ENCODE data around the gene CPXM2. TPM values are rescaled to one million over a fixed set of nuclear protein-coding genes. Genes with fewer than 3 reads are reported as not detected.

CPXM2 gene
- total RNA-seq, 1 experiment from 2014 or later = not detected

DNA sequence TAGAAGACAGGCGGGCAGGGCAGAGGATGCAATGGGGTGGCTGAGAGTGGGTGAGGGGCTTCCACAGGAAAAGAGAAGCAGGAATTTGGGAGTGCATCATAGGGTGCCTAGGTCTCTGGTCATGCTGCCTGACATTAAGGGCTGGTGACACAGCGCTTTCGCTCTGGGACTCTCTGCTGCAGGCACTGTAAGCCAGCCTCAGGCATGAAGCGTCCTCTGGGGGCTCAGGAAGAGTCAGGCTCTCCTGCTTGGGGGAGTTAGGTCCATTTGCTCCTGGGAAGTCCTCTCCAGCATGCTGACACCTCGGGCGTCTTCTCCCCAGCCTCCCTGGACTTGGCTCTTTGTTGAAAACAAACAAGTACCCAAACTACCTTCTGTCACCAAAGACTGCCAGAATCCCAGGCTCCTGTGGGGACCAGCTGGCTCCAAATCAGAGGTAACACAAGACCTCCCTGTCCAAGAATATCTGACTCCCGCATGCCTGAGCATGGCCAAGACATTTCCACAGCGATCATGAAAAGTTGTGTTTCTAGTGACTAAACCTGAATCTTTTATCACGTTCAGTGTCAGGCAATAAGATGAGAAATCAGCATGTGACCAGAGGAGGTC lies 170.1 kb downstream of the CPXM2 start:
- Histone ChIP-seq H3K4me1 (ENCODE audit: control insufficient read depth, insufficient read depth, low read length) (no peaks in the 10 kb centered on the region), H3K36me3 (ENCODE audit: control insufficient read depth, insufficient read depth, low read length) (no peaks in the 10 kb centered on the region), H3K9me3 (ENCODE audit: control insufficient read depth, insufficient read depth, low read depth, low read length) (no peaks in the 10 kb centered on the region), H3K4me3 (ENCODE audit: low read depth in 2 of 2, low read length in 2 of 2) (no peak overlapping the region), H3K27ac (ENCODE audit: low read length) (no peak overlapping the region), H3K27me3 (ENCODE audit: control insufficient read depth, insufficient read depth, low read length) (peaks cover 14% of the 10 kb centered on the region)
- intact Hi-C loops (cut with micrococcal nuclease; ENCODE audit: unreplicated experiment) (no loop called here), in situ Hi-C loops (cut with HindIII; ENCODE audit: low pct_unique_long_range_greater_than_20kb, low sequenced_read_pairs) (no loop called here)
- TF ChIP-seq SIN3A (IDR thresholded peaks at IDR 0.05; ENCODE audit: borderline replicate concordance, insufficient read depth, low read depth, low read length) (no peak), REST (IDR thresholded peaks at IDR 0.05; ENCODE audit: insufficient read depth in 1 of 2, low read depth in 2 of 2, low read length in 1 of 2) (no peak), CTCF (IDR thresholded peaks at IDR 0.05) (no peak), POLR2AphosphoS5 (IDR thresholded peaks at IDR 0.05; ENCODE audit: low read depth, low read length) (no peak), TCF7L2 (IDR thresholded peaks at IDR 0.05; ENCODE audit: low read depth, low read length) (no peak)
- POLR2A ChIA-PET = no interaction called here
- ATAC-seq (no peak), DNase-seq (ENCODE audit: low read depth, low spot score) (no peak)
- CTCF ChIA-PET = no interaction called here
- BruUV-seq (replicated peaks) = no TSS peak

DNA sequence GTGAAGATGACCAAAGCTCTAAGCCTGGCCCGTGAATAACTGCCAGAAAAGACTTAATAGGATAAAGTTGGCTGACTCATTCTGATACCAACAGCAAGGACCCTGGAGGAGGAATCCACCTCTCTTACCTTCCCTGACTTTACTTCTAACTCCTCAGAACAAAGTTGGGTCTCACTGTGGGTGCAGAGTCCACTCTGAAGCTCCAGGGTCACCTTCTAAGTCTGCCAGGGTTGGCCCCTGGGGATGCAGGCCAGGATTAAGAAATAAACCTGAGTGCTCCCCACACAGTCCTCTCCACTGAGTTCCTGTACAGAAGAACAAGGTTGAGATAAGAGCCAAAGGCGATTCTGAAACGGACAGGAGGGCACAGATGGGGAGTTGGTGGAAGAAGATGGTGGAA lies 171.1 kb downstream of the CPXM2 start:
- no peaks in the 10 kb centered on the region for H3K36me3 ChIP-seq (ENCODE audit: control insufficient read depth, insufficient read depth, low read length)
- DNase-seq (ENCODE audit: low read depth, low spot score) = no peak
- BruUV-seq (replicated peaks) = no TSS peak
- no peak for ATAC-seq
- H3K4me3 ChIP-seq (ENCODE audit: low read depth in 2 of 2, low read length in 2 of 2) = no peak overlapping the region
- in situ Hi-C loops (cut with HindIII; ENCODE audit: low pct_unique_long_range_greater_than_20kb, low sequenced_read_pairs) = no loop called here
- intact Hi-C loops (cut with micrococcal nuclease; ENCODE audit: unreplicated experiment) = no loop called here
- CTCF ChIA-PET = no interaction called here
- no peak overlapping the region for H3K27ac ChIP-seq (ENCODE audit: low read length)
- peaks cover 14% of the 10 kb centered on the region for H3K27me3 ChIP-seq (ENCODE audit: control insufficient read depth, insufficient read depth, low read length)
- TF ChIP-seq TCF7L2 (IDR thresholded peaks at IDR 0.05; ENCODE audit: low read depth, low read length) (no peak), REST (IDR thresholded peaks at IDR 0.05; ENCODE audit: insufficient read depth in 1 of 2, low read depth in 2 of 2, low read length in 1 of 2) (no peak), SIN3A (IDR thresholded peaks at IDR 0.05; ENCODE audit: borderline replicate concordance, insufficient read depth, low read depth, low read length) (no peak), CTCF (IDR thresholded peaks at IDR 0.05) (no peak), POLR2AphosphoS5 (IDR thresholded peaks at IDR 0.05; ENCODE audit: low read depth, low read length) (no peak)
- POLR2A ChIA-PET = no interaction called here
- H3K4me1 ChIP-seq (ENCODE audit: control insufficient read depth, insufficient read depth, low read length) = no peaks in the 10 kb centered on the region
- H3K9me3 ChIP-seq (ENCODE audit: control insufficient read depth, insufficient read depth, low read depth, low read length) = no peaks in the 10 kb centered on the region

Data from Panc1 (cell line).